HG03354 (cell line): ENCODE data around the gene SBF2.

Source experiments
- ATAC-seq: cut with Tn5 transposase; IDR thresholded peaks from one replicate; pipeline ENCODE4 v1.9.1; 2021; ENCODE audit warnings: mild to moderate bottlenecking; ENCODE audit not compliant: unreplicated experiment, poor library complexity, severe bottlenecking

The SBF2 gene

DNA sequence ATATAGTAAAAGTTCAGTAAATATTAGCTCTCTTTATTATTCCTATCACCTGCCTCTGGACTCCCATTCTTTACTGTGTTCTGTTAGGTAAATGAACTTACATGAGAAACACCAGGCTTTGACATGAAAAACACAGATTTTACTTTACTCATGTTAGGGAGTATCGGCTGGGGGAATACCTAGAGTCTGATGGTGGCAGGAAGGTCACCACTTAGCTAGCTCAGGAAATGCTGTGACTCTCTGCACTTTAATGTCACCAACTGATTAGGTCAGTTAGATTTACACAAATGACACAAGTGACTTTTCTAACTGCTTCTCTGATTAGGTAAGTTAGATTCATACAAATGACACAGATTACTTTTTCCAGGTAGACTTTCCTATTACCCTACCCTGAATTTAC is 405.1 kb downstream of the SBF2 start:
- ATAC-seq = no peak

DNA sequence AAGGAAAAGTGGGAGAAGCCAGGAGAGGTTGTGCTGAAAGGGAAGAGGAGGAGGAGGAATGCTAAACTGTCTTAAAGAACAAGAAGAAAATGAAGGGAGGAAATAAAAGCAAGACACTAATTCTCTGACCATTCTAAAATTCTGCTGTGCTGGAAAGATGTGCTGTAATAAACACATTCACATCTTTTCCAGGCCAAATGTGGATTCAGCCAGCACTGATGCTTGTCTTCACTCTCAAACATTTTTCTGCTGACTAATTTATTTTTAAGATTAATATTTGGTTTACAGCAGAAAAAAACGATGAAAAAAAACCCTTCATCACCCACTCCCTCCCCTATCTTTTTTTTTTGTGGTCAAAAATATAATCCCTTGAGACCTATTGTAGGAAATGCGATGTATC is 406.5 kb downstream of the SBF2 start:
- no peak for ATAC-seq

GRCh38 chr11:9886595-9886994 is 407.4 kb downstream of the SBF2 start:
- no peak for ATAC-seq

DNA sequence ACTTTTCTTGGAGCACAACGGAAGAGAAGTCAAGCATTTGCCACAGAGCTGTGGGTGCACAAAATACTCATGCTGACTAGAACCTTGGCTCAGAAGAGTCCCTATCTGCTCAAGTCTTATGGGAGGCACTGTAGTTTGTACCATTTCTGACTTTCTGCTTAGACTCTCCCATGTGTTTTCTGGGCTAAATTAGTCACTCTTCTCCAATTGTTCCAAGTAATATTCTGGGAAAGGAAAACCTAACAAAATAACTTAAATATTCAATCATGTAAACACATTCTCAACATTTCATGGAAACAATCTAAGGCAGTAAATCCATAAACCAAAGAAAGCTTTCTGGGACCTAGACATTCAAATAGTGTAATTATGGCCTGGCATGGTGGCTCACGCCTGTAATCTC is 409.4 kb downstream of the SBF2 start:
- ATAC-seq = no peak

DNA sequence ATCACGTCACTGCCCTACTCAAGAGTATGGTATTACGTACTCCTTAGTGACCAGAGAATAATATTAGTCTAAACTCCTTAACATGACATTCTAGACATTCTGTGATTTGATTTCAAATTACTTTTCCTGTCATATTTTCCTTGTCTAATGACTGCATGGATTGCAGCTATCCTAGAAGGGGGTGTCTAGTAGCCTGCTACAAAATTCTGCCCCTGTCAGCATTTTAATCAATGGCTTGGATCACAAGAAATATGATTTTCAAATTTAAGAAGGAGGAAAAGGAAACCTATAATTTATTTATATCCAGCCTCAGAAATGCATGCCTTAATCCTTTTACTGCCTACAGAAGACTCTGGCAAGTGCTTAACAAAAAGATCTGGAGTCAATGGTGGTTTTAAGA is 413.4 kb downstream of the SBF2 start:
- no peak for ATAC-seq

DNA sequence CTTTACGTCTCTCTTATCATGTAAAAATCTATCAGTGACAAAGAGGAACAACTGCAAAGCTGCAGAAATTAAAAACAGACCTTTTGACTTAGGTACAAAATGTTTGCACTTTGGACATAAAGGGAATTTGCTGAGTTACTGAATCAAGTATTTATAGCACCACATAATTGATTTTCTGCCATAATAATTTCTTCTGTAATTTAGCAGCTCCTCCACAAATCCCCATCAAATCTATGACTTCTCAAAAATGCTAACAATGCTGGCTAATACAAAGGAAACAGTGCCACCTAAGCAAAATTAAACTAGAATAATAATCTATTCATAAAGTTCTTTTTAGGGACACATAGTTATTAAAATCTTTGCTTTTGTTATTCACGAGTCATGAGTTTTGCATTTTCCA is 415.1 kb downstream of the SBF2 start:
- no peak for ATAC-seq

GRCh38 chr11:9876331-9876730 is 417.7 kb downstream of the SBF2 start:
- ATAC-seq = no peak

DNA sequence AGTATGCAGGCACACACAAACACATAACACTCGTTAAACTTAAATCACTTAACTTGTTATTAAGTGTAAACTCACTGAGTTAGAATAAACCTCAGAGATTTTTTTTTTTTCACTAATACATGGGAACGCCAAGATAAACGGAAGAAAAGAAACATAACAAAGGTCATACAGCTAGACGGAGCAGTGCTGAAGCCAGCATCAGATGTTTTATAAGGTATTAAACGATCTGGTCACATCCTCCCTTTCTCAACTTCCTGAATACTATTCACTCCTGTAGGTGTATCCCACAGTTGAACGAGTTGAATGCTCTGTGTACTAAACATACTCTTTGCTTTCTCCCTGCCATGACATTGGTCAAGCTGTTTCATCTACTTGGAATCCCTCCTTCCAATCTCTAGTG is 418.2 kb downstream of the SBF2 start:
- no peak for ATAC-seq

DNA sequence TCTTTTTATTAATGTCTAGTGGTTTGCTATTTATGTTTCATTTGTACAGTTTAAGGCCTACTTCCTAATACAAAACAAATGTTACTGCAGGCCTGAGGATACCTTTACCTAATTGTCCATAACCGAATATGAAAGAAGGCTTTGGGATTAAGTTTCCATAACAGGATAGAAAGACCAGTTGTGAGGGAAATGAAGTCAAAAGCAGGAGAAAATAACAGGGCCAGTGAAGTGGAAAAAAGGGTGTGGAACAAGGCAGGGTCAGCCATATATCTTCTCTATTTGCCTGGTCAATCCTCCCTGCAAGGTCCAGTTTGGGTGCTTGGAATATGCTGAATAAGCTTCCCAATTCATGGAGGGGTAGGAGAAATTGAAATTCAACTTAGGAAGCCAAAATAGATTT is 418.6 kb downstream of the SBF2 start:
- ATAC-seq = no peak

- no peak for ATAC-seq
Measured at GRCh38 chr11:9874466-9874865, 419.6 kb downstream of the SBF2 start.

DNA sequence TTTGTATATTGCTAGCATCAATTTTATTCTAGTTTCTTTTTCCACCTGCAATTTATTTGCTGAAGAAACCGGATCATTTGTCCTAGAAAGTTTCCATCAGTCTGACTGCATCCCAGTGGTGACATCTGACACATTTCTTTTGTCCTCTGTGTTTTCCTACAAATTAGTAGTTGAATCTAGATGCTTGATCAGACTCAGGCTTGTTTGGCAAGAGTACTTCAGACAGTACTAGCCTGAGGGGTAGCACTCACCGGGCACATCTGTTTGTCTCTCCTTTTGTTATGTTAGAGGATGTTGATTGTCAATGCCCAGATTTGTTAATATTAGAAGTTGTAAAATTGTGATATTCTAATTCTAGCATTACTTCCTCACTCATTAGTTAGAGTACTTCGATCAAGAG is 425.4 kb downstream of the SBF2 start:
- ATAC-seq = no peak

- ATAC-seq = no peak
Measured at GRCh38 chr11:9862981-9863380, 431.0 kb downstream of the SBF2 start.

GRCh38 chr11:9861860-9862725 is 431.9 kb downstream of the SBF2 start:
- peak; percentile 95 for ATAC-seq

DNA sequence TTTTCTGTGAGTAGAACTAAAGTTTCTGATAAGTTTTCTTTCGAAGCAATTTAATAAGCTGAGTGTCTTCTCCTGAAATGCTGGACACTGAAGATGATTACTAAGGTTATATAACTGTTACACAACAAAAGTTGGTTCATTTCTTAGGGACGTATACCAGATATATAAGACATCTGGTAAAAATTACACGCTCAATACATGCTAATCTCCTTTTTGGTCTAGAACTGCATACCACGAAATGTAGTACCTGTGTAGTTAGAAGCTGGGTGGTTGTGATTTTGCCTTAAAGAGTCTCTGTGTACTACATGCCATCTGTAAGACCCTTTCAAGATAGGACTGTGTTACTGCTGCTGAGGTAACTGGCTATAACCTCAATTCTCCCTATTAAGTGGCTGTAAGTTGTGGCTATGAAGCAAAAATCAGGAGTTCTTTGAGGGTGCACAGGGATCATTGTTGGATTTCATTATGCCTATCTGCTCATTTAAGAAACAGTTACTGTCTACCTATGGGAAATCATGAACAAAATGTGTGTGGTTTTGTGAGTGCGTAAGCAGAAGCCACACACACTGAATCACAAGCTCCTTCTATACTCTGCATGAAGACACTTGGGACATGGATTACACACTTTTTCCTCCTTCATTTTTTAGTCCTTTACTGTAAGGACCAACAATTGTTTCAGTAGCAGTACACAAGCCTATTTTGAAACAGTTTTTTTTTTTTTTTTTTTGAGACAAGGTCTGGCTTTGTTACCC is 434.3 kb downstream of the SBF2 start:
- ATAC-seq = no peak

DNA sequence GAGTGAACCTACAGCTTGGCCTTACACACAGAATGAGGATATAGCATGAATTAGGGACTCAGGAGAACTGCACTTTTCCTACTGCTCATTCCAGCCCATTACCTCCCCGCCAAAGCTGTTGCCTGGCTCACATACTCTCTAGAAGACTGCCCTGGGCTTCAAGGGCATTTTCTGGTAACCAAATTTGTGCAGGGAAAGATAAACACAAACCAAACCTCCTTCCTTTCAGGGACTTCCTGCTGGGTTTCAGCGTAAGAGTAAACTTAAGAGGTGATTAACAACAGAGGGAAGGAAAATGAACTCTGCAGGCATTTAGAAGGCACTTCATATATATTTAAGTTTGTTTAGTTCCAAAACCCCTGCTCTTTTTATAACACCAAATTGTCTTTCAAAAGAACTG is 435.2 kb downstream of the SBF2 start:
- no peak for ATAC-seq

DNA sequence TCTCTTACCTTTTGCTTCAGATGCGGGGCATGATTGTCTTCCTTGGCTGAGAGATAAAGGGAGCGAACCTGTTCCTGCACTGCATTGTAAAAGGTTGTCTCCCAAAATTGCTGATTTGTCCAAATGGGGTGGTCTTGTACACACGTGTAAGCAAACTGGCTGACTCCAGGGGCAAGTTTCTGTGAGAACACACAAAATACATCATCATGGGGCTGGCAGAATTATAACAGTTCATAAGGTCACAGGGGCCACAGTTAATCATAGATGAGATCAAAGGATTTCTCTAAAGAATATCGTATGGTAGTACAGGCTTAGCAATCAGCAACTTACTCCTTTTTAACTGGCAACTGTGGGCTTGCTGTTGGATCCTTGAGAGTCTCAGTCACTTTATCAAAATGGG is 435.8 kb downstream of the SBF2 start:
- ATAC-seq = no peak

- ATAC-seq = no peak
Measured at GRCh38 chr11:9855579-9856287, 438.3 kb downstream of the SBF2 start.

GRCh38 chr11:9853929-9854552 is 440.0 kb downstream of the SBF2 start:
- no peak for ATAC-seq

GRCh38 chr11:9852465-9852864 is 441.6 kb downstream of the SBF2 start:
- ATAC-seq = no peak

DNA sequence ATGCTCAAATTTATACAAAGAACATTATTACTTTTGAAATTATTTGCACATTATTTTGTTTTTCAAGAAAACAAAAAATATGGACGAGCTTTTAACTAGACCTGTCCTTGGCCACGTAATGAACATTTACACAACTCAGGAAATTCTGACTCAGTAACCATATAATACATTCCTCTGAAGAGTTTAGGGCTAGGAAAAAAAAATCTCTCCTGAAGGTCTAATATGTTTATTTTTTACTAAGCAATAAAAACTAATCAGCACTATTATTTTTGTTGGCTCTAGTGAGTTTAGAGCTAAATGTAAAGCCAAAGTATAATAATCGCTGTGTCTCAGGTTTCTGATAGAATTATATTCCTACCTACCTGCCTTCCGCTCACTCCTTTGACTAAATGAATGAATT is 442.7 kb downstream of the SBF2 start:
- ATAC-seq = no peak
